GM18870 (cell line): Measurements from ENCODE around the gene HOXC11.

ENCODE experiments used
- ATAC-seq: cut with Tn5 transposase; IDR thresholded peaks from one replicate; pipeline ENCODE4 v1.9.1; 2021; ENCODE audit warnings: moderate library complexity; ENCODE audit not compliant: unreplicated experiment

Gene HOXC11

GRCh38 chr12:54007538-54008259 lies 34.8 kb downstream of the HOXC11 start:
- ATAC-seq = no peak

GRCh38 chr12:54008260-54008552 lies 35.3 kb downstream of the HOXC11 start:
- no peak for ATAC-seq

GRCh38 chr12:54009171-54010052 lies 36.5 kb downstream of the HOXC11 start:
- no peak for ATAC-seq

GRCh38 chr12:54010053-54010971 lies 37.4 kb downstream of the HOXC11 start:
- ATAC-seq = no peak

- ATAC-seq = no peak
Observed at GRCh38 chr12:54010972-54011664, 38.2 kb downstream of the HOXC11 start.

- no peak for ATAC-seq
Observed at GRCh38 chr12:54011665-54012532, 39.0 kb downstream of the HOXC11 start.

GRCh38 chr12:54012631-54013409 lies 39.9 kb downstream of the HOXC11 start:
- ATAC-seq = no peak

GRCh38 chr12:54014377-54015017 lies 41.6 kb downstream of the HOXC11 start:
- ATAC-seq = no peak

DNA sequence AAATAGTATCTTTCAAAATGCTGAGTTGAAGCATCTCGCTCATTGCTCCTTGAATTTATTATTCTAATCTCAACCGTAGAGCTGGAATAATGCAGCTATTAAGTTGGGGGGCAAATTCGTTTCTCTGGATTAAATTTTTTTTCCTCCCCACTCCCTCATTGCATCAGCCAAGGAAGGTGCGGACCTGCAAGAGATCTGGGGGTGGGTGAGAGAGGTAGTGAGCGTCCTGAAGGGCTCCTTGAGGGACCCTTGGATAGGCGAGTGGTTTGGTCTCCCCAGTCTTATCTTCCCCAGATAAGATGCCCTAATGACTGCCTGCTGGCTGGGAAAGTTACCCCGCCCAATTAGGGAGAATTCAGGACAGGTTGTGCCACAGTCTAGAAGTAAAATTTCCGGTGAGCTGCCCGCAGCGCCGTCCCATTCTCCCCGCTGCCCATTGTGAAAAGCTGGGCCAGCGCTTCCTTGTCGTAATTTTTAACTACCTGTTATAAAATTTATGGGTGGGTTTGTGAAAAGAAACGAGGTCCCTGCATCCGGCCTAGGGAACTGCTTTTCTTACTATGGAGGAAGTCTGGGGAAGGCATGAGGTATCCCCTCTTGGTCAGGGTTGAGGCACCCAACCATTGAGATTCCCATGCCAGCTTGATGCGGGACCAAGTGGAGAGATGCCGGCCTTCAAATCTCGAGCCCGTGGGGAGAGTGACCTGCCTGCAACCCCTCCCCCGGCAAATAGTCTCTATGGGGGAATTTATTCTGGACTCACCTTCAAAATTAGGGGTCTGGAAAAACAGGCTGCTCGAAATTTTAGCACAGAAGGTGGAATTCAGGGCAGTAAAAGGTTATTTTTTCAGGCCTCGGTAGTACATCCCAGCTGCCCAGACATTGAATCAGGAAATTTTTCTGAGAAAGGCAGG lies 42.3 kb downstream of the HOXC11 start:
- no peak for ATAC-seq

GRCh38 chr12:54016051-54016450 lies 43.1 kb downstream of the HOXC11 start:
- no peak for ATAC-seq

DNA sequence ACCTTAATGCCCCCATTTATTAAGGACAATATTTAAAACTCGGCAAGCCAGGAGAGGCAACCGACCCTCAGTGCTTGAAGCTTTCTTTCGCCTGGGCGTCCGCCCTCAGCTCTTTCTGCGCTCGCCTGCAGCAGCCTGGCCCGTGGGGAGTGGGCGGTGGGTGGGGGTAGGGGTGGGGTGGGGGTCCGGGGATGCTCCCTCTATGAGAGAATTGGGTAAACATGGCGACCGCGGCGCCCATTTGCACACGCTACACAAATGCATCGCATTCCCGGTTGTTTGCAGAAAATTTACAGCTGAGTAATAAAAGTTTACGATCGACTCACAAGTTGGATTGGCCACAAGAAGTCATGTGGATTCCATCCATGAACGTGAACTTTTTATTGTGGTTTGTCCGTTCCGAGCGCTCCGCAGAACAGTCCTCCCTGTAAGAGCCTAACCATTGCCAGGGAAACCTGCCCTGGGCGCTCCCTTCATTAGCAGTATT lies 43.6 kb downstream of the HOXC11 start:
- ATAC-seq = no peak

DNA sequence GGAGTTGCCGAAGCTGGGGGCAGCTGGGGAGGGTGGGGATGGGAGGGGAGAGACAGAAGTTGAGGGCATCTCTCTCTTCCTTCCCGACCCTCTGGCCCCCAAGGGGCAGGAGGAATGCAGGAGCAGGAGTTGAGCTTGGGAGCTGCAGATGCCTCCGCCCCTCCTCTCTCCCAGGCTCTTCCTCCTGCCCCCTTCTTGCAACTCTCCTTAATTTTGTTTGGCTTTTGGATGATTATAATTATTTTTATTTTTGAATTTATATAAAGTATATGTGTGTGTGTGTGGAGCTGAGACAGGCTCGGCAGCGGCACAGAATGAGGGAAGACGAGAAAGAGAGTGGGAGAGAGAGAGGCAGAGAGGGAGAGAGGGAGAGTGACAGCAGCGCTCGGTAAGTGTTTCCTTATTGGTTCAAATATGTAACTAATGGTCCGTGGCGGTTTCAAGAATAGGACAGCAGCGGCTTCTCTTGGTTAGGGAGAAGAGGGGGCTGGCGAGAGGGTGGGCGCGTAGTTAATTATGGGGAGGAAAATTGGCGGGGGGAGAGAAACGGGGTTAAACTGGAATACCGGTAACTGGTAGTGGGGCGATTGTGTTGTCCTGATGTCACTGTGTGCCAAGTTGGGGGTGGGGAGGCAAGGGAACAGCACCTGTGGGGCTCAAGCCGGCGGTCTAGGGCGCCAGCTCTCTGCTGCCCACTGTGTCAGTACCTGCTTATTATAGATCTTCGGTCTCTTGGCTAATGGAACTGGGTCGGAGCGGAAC lies 44.3 kb downstream of the HOXC11 start:
- ATAC-seq = peak; percentile 12

DNA sequence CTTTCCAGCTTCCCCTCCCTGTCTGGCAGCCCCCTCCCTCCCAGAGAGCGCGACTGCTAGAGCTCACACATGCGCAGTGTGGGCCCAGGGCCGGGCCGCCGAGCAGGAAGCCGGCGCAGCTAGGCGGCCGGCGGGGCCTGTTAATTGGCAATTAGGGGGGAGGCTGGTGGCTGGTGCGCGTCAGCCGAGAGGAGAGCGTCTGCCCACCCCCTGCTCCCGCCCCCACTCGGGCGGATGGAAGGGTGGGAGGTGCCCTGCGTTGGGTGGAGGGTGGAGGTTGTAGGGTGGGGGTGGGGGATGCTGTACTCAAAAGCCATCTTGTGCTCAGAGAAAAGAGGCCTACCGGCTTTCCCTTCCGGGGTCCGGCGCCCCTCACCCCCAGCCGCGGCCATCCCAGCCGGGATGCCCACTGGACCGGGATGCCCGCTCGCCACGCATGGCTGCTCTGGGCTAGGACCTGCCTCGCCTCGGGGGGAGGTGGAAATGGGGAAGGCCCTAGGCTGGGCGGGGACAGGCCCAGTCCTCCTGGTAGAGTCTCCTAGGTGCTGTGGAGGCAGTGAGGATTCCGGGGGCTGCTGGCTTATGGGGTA lies 45.0 kb downstream of the HOXC11 start:
- peak; percentile 61 for ATAC-seq

DNA sequence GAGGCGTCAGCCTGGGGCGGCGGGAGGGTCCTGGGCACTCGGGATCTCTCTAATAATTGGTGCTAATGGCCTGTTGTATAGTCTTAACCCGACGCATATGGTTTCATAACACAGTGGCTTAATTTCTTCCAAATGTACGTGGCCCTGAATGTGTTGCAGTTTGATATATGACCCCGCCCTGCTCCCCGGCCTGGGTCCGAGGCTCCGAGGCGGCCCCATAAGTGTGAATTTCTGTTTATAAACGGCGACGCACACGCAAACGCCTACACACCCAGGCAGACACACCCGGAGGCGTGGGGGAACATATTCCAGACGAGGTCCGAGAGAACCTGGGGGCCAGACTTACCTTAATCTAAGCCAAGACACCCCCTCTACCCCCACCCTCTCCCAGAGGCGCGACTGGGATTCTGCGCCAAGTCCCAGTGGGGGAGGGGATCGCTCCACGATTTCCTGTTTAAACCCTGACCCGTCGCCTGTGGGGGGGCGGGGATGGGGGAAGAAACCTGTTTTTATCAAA lies 45.6 kb downstream of the HOXC11 start:
- ATAC-seq = no peak

- ATAC-seq = no peak
Observed at GRCh38 chr12:54019091-54019811, 46.3 kb downstream of the HOXC11 start.
